Breast epithelium (tissue), 3 donors: ENCODE results near the gene ASB2.

Source experiments
- CTCF ChIP-seq, 3 donors: fragments of 450-650 bp; IDR thresholded peaks; one replicate each; pipeline ENCODE4 v1.5.1; 2016 to 2017; ENCODE audit warnings: antibody characterized with exemption in 3 of 3, mild to moderate bottlenecking in 3 of 3, moderate library complexity in 3 of 3
- POLR2A ChIP-seq: fragments of 450-650 bp; IDR thresholded peaks from one replicate; pipeline ENCODE4 v1.6.1; 2016; ENCODE audit warnings: antibody characterized with exemption, mild to moderate bottlenecking, moderate library complexity
- POLR2AphosphoS5 ChIP-seq, 3 donors: sonication (generic); formaldehyde crosslinking; IDR thresholded peaks; one replicate each; pipeline ENCODE4 v1.6.1; 2017; ENCODE audit warnings: antibody characterized with exemption in 3 of 3

- no peak for TF ChIP-seq POLR2A
- TF ChIP-seq CTCF (IDR thresholded peaks at IDR 0.05), result no peak
- no peak for TF ChIP-seq POLR2AphosphoS5 (IDR thresholded peaks at IDR 0.05)
Measured at GRCh38 chr14:93971635-93972027, 4.7 kb downstream of the ASB2 start.
